Stimulated activated CD8-positive, alpha-beta memory T cell treated with anti-CD3 and anti-CD28 coated beads, Interleukin-7, amount 100 ng/mL, for 24 hours (primary cell): ENCODE results near the gene CILP.

Experiments used
- DNase-seq: peaks from one replicate; pipeline ENCODE4 v3.0.0-alpha.2; 2020; ENCODE audit warnings: low read depth

The CILP gene

GRCh38 chr15:65221697-65222096 lies 10.4 kb upstream of the CILP start:
- DNase-seq = no peak

- DNase-seq = no peak
These were observed 7.9 kb upstream of the CILP start for GRCh38 chr15:65219137-65219536.

GRCh38 chr15:65217526-65218482 lies 6.5 kb upstream of the CILP start:
- DNase-seq = no peak

GRCh38 chr15:65215496-65215895 lies 4.2 kb upstream of the CILP start:
- DNase-seq = no peak

- no peak for DNase-seq
These were observed 2.7 kb upstream of the CILP start for GRCh38 chr15:65214010-65214409.

- no peak for DNase-seq
These were observed 2.0 kb upstream of the CILP start for GRCh38 chr15:65213241-65213640.

GRCh38 chr15:65212097-65212496 lies 824 bp upstream of the CILP start:
- no peak for DNase-seq

GRCh38 chr15:65211482-65211982 lies 259 bp upstream of the CILP start:
- DNase-seq = no peak

GRCh38 chr15:65209701-65210643 lies 1.3 kb downstream of the CILP start:
- no peak for DNase-seq

- DNase-seq = no peak
These were observed 2.6 kb downstream of the CILP start for GRCh38 chr15:65208647-65209046.

- no peak for DNase-seq
These were observed 3.9 kb downstream of the CILP start for GRCh38 chr15:65207280-65207840.

- no peak for DNase-seq
These were observed 4.5 kb downstream of the CILP start for GRCh38 chr15:65206750-65207149.

GRCh38 chr15:65204931-65205660 lies 6.2 kb downstream of the CILP start:
- DNase-seq = no peak

- DNase-seq = no peak
These were observed 6.9 kb downstream of the CILP start for GRCh38 chr15:65204236-65204930.

GRCh38 chr15:65201918-65202317 lies 9.4 kb downstream of the CILP start:
- no peak for DNase-seq

- no peak for DNase-seq
These were observed 12.7 kb downstream of the CILP start for GRCh38 chr15:65198571-65198970.

GRCh38 chr15:65197337-65197645 lies 14.0 kb downstream of the CILP start:
- no peak for DNase-seq

GRCh38 chr15:65196637-65197336 lies 14.5 kb downstream of the CILP start:
- DNase-seq = no peak

GRCh38 chr15:65195548-65195923 lies 15.7 kb downstream of the CILP start:
- DNase-seq = no peak

GRCh38 chr15:65194826-65195547 lies 16.3 kb downstream of the CILP start:
- DNase-seq = no peak
